ENCODE measurements around the gene LYRM4. TPM values are rescaled to one million over a fixed set of nuclear protein-coding genes. Genes with fewer than 3 reads are reported as not detected.

Gene LYRM4
- polyA plus RNA-seq, 1 donor from 2014 or later = 29.3 TPM

DNA sequence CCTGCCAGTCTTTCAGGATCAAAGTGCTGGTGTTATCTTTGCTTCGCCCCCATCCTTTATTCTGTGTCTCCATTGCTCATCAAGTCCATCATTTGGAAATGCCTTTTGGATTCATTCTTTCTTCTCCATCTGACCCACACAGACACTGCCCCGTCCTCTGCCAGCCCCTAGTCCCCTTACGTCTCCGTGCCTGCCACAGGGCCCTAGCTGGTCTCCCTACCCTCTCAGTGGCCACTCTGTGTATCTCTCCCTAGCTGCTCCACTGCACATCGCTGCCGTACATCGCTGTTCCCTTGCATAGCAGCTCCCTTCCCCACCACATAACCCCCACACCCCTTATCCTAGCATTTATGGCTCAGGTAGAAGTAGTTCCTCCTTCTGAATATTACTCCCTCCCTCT lies 159.9 kb downstream of the LYRM4 start:
- H3K79me2 ChIP-seq (replicated peaks; ENCODE audit: insufficient read depth, low read length) = no peaks in the 10 kb centered on the region
- no peak overlapping the region for H3K4me2 ChIP-seq (ENCODE audit: low read length)
- H3K9me2 ChIP-seq (ENCODE audit: insufficient read depth, low read length) = no peaks in the 10 kb centered on the region
- no peak overlapping the region for H2AFZ ChIP-seq (ENCODE audit: low read depth, low read length)
- H3K36me3 ChIP-seq (ENCODE audit: insufficient read depth, low read length) = no peaks in the 10 kb centered on the region
- no peaks in the 10 kb centered on the region for H4K20me1 ChIP-seq (ENCODE audit: insufficient read depth)
- no peak for TF ChIP-seq TAF1 (IDR thresholded peaks at IDR 0.05; ENCODE audit: low read depth)
- TF ChIP-seq POLR2AphosphoS5 (IDR thresholded peaks at IDR 0.05) = no peak
- no peak for TF ChIP-seq EP300 (conservative IDR thresholded peaks at IDR 0.05; ENCODE audit: poor library complexity, severe bottlenecking)
- no peak for TF ChIP-seq SMC3 (conservative IDR thresholded peaks at IDR 0.05; ENCODE audit: poor library complexity)
- no peak for TF ChIP-seq MXI1 (conservative IDR thresholded peaks at IDR 0.05; ENCODE audit: poor library complexity, severe bottlenecking)
- no peak for TF ChIP-seq RAD21 (conservative IDR thresholded peaks at IDR 0.05)
- TF ChIP-seq EZH2 (IDR thresholded peaks at IDR 0.05; ENCODE audit: borderline replicate concordance, insufficient read depth, low read length, poor library complexity, severe bottlenecking) = no peak
- TF ChIP-seq CTCF (IDR thresholded peaks at IDR 0.05; ENCODE audit: poor library complexity, severe bottlenecking) = no peak
- TF ChIP-seq, protein P1, sequence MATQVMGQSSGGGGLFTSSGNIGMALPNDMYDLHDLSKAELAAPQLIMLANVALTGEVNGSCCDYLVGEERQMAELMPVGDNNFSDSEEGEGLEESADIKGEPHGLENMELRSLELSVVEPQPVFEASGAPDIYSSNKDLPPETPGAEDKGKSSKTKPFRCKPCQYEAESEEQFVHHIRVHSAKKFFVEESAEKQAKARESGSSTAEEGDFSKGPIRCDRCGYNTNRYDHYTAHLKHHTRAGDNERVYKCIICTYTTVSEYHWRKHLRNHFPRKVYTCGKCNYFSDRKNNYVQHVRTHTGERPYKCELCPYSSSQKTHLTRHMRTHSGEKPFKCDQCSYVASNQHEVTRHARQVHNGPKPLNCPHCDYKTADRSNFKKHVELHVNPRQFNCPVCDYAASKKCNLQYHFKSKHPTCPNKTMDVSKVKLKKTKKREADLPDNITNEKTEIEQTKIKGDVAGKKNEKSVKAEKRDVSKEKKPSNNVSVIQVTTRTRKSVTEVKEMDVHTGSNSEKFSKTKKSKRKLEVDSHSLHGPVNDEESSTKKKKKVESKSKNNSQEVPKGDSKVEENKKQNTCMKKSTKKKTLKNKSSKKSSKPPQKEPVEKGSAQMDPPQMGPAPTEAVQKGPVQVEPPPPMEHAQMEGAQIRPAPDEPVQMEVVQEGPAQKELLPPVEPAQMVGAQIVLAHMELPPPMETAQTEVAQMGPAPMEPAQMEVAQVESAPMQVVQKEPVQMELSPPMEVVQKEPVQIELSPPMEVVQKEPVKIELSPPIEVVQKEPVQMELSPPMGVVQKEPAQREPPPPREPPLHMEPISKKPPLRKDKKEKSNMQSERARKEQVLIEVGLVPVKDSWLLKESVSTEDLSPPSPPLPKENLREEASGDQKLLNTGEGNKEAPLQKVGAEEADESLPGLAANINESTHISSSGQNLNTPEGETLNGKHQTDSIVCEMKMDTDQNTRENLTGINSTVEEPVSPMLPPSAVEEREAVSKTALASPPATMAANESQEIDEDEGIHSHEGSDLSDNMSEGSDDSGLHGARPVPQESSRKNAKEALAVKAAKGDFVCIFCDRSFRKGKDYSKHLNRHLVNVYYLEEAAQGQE (IDR thresholded peaks at IDR 0.05; ENCODE audit: borderline replicate concordance) = no peak
- H3F3A ChIP-seq (ENCODE audit: insufficient read depth, low read length, poor library complexity, severe bottlenecking) = no peaks in the 10 kb centered on the region
- no peak overlapping the region for H3K4me3 ChIP-seq (ENCODE audit: low read length)
- no peak overlapping the region for H3K9ac ChIP-seq (ENCODE audit: low read length)
- no peaks in the 10 kb centered on the region for H3K27me3 ChIP-seq (ENCODE audit: insufficient read depth, low read depth, low read length)
- no peaks in the 10 kb centered on the region for H3K9me3 ChIP-seq (ENCODE audit: low read length)
- no peak overlapping the region for H3K27ac ChIP-seq (ENCODE audit: low read length)

DNA sequence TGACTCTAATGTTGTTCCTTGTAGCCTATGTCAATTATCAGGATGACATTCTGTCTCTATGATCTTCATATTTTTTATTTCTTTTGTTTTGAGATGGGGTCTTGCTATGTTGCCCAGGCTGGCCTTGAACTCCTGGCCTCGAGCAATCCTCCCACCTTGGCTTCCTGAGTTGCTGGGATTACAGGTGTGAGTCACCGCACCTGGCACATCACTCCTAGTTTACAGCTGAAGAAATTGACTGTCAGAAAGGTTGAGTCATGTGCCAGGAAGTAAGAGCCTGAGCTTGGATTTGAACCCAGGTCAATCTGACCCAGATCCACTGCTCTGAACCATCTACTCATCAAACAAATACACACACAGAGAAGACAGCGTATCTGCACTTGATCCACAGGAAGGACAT lies 161.2 kb downstream of the LYRM4 start:
- H4K20me1 ChIP-seq (ENCODE audit: insufficient read depth) = no peaks in the 10 kb centered on the region
- H3K4me3 ChIP-seq (ENCODE audit: low read length) = no peak overlapping the region
- no peaks in the 10 kb centered on the region for H3F3A ChIP-seq (ENCODE audit: insufficient read depth, low read length, poor library complexity, severe bottlenecking)
- no peak overlapping the region for H3K9ac ChIP-seq (ENCODE audit: low read length)
- H3K27me3 ChIP-seq (ENCODE audit: insufficient read depth, low read depth, low read length) = no peaks in the 10 kb centered on the region
- H3K9me2 ChIP-seq (ENCODE audit: insufficient read depth, low read length) = no peaks in the 10 kb centered on the region
- no peak overlapping the region for H3K27ac ChIP-seq (ENCODE audit: low read length)
- TF ChIP-seq, protein P1 (IDR thresholded peaks at IDR 0.05; ENCODE audit: borderline replicate concordance) = no peak
- TF ChIP-seq MXI1 (conservative IDR thresholded peaks at IDR 0.05; ENCODE audit: poor library complexity, severe bottlenecking) = no peak
- TF ChIP-seq SMC3 (conservative IDR thresholded peaks at IDR 0.05; ENCODE audit: poor library complexity) = no peak
- TF ChIP-seq EP300 (conservative IDR thresholded peaks at IDR 0.05; ENCODE audit: poor library complexity, severe bottlenecking) = no peak
- TF ChIP-seq CTCF (IDR thresholded peaks at IDR 0.05; ENCODE audit: poor library complexity, severe bottlenecking) = no peak
- no peak for TF ChIP-seq TAF1 (IDR thresholded peaks at IDR 0.05; ENCODE audit: low read depth)
- no peak for TF ChIP-seq POLR2AphosphoS5 (IDR thresholded peaks at IDR 0.05)
- TF ChIP-seq RAD21 (conservative IDR thresholded peaks at IDR 0.05) = no peak
- TF ChIP-seq EZH2 (IDR thresholded peaks at IDR 0.05; ENCODE audit: borderline replicate concordance, insufficient read depth, low read length, poor library complexity, severe bottlenecking) = no peak
- H3K79me2 ChIP-seq (replicated peaks; ENCODE audit: insufficient read depth, low read length) = no peaks in the 10 kb centered on the region
- no peak overlapping the region for H2AFZ ChIP-seq (ENCODE audit: low read depth, low read length)
- no peaks in the 10 kb centered on the region for H3K36me3 ChIP-seq (ENCODE audit: insufficient read depth, low read length)
- H3K9me3 ChIP-seq (ENCODE audit: low read length) = no peaks in the 10 kb centered on the region
- H3K4me2 ChIP-seq (ENCODE audit: low read length) = no peak overlapping the region

All from neural cell (in vitro differentiated cells).